ENCODE results near the gene RBFOX2.

- TF ChIP-seq, protein P1, sequence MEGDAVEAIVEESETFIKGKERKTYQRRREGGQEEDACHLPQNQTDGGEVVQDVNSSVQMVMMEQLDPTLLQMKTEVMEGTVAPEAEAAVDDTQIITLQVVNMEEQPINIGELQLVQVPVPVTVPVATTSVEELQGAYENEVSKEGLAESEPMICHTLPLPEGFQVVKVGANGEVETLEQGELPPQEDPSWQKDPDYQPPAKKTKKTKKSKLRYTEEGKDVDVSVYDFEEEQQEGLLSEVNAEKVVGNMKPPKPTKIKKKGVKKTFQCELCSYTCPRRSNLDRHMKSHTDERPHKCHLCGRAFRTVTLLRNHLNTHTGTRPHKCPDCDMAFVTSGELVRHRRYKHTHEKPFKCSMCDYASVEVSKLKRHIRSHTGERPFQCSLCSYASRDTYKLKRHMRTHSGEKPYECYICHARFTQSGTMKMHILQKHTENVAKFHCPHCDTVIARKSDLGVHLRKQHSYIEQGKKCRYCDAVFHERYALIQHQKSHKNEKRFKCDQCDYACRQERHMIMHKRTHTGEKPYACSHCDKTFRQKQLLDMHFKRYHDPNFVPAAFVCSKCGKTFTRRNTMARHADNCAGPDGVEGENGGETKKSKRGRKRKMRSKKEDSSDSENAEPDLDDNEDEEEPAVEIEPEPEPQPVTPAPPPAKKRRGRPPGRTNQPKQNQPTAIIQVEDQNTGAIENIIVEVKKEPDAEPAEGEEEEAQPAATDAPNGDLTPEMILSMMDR (IDR thresholded peaks at IDR 0.05; ENCODE audit: low read depth, low read length, missing input control): no peak
- TF ChIP-seq, protein P2, sequence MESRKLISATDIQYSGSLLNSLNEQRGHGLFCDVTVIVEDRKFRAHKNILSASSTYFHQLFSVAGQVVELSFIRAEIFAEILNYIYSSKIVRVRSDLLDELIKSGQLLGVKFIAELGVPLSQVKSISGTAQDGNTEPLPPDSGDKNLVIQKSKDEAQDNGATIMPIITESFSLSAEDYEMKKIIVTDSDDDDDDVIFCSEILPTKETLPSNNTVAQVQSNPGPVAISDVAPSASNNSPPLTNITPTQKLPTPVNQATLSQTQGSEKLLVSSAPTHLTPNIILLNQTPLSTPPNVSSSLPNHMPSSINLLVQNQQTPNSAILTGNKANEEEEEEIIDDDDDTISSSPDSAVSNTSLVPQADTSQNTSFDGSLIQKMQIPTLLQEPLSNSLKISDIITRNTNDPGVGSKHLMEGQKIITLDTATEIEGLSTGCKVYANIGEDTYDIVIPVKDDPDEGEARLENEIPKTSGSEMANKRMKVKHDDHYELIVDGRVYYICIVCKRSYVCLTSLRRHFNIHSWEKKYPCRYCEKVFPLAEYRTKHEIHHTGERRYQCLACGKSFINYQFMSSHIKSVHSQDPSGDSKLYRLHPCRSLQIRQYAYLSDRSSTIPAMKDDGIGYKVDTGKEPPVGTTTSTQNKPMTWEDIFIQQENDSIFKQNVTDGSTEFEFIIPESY (IDR thresholded peaks at IDR 0.05): no peak
- no peak for TF ChIP-seq MAX (IDR thresholded peaks at IDR 0.05)
- TF ChIP-seq TAF1 (conservative IDR thresholded peaks at IDR 0.05): no peak
- TF ChIP-seq JUND (IDR thresholded peaks at IDR 0.05): no peak
- TF ChIP-seq RAD21 (IDR thresholded peaks at IDR 0.05): no peak
- no peak for TF ChIP-seq RXRA (IDR thresholded peaks at IDR 0.05)
- TF ChIP-seq FOXA1 (IDR thresholded peaks at IDR 0.05): no peak
- TF ChIP-seq, protein P3, sequence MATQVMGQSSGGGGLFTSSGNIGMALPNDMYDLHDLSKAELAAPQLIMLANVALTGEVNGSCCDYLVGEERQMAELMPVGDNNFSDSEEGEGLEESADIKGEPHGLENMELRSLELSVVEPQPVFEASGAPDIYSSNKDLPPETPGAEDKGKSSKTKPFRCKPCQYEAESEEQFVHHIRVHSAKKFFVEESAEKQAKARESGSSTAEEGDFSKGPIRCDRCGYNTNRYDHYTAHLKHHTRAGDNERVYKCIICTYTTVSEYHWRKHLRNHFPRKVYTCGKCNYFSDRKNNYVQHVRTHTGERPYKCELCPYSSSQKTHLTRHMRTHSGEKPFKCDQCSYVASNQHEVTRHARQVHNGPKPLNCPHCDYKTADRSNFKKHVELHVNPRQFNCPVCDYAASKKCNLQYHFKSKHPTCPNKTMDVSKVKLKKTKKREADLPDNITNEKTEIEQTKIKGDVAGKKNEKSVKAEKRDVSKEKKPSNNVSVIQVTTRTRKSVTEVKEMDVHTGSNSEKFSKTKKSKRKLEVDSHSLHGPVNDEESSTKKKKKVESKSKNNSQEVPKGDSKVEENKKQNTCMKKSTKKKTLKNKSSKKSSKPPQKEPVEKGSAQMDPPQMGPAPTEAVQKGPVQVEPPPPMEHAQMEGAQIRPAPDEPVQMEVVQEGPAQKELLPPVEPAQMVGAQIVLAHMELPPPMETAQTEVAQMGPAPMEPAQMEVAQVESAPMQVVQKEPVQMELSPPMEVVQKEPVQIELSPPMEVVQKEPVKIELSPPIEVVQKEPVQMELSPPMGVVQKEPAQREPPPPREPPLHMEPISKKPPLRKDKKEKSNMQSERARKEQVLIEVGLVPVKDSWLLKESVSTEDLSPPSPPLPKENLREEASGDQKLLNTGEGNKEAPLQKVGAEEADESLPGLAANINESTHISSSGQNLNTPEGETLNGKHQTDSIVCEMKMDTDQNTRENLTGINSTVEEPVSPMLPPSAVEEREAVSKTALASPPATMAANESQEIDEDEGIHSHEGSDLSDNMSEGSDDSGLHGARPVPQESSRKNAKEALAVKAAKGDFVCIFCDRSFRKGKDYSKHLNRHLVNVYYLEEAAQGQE (IDR thresholded peaks at IDR 0.05): no peak
- no peak for TF ChIP-seq EGR1 (IDR thresholded peaks at IDR 0.05; ENCODE audit: low read depth in 2 of 2)
Measured at GRCh38 chr22:35805466-35805865, 223.2 kb downstream of the RBFOX2 start.
